Osteoblast (primary cell): ENCODE data around the gene HDDC3. TPM values are rescaled to one million over a fixed set of nuclear protein-coding genes. Genes with fewer than 3 reads are reported as not detected.
A peak's percentile ranks its signal among the peaks of the same experiment; 100 is the strongest.

ENCODE experiments used
- DNase-seq: peaks from one replicate; pipeline ENCODE4 v3.0.0; 2011; ENCODE audit warnings: low spot score, mixed read lengths; ENCODE audit not compliant: insufficient read length; ENCODE audit errors: missing footprints
- H2AFZ ChIP-seq: 2 replicates; pipeline ENCODE4 v1.6.0; 2011; ENCODE audit warnings: mild to moderate bottlenecking, low read length
- H3K27ac ChIP-seq: 2 replicates; pipeline ENCODE4 v1.5.1; 2011; ENCODE audit warnings: mild to moderate bottlenecking, low read depth, low read length, moderate library complexity
- H3K27me3 ChIP-seq: 2 replicates; pipeline ENCODE4 v1.6.0; 2012; ENCODE audit warnings: mild to moderate bottlenecking, control low read depth, inconsistent platforms, low read length, moderate library complexity; ENCODE audit not compliant: insufficient read depth
- H3K36me3 ChIP-seq: 2 replicates; pipeline ENCODE4 v1.5.1; 2011; ENCODE audit warnings: mild to moderate bottlenecking, low read length, control low read depth, moderate library complexity; ENCODE audit not compliant: insufficient read depth
- H3K4me1 ChIP-seq: 2 replicates; pipeline ENCODE4 v1.5.1; 2011; ENCODE audit warnings: mild to moderate bottlenecking, low read length, control low read depth, moderate library complexity; ENCODE audit not compliant: insufficient read depth
- H3K4me2 ChIP-seq: 2 replicates; pipeline ENCODE4 v1.6.0; 2011; ENCODE audit warnings: mild to moderate bottlenecking, low read length; ENCODE audit not compliant: insufficient read depth
- H3K4me3 ChIP-seq: fragments of 200-600 bp; sonication (generic); 3 replicates; pipeline ENCODE4 v1.5.1; 2012; ENCODE audit warnings: mild to moderate bottlenecking, low read length, inconsistent platforms; ENCODE audit not compliant: insufficient read depth
- H3K79me2 ChIP-seq: 2 replicates; pipeline ENCODE4 v1.6.0; 2012; ENCODE audit warnings: mild to moderate bottlenecking, low read length, control low read depth, inconsistent platforms; ENCODE audit not compliant: insufficient read depth
- H3K9me3 ChIP-seq: 2 replicates; pipeline ENCODE4 v1.5.1; 2011; ENCODE audit warnings: low read depth, low read length, control low read depth
- H4K20me1 ChIP-seq: 2 replicates; pipeline ENCODE4 v1.6.0; 2012; ENCODE audit warnings: mild to moderate bottlenecking, low read length, control low read depth; ENCODE audit not compliant: insufficient read depth
- total RNA-seq: library from RNA; depleted of rRNA; stranded (reverse); fragments of >200 nt; gene quantifications from 2 replicates; pipeline ENCODE4 v1.2.3, GENCODE V29; 2012
- TF ChIP-seq, protein P1 (sequence below): IDR thresholded peaks from 2 replicates; pipeline ENCODE4 v1.5.1; 2011; ENCODE audit warnings: mild to moderate bottlenecking, low read depth, low read length, moderate library complexity; ENCODE audit errors: extremely low read depth

The HDDC3 gene
- total RNA-seq, 1 donor: 11.6 TPM

- Histone ChIP-seq H3K4me1 (no peaks in the 10 kb centered on the region), H3K36me3 (peaks cover 33% of the 10 kb centered on the region), H3K79me2 (no peaks in the 10 kb centered on the region), H2AFZ (no peak overlapping the region), H3K27ac (no peak overlapping the region), H3K4me3 (no peak overlapping the region), H4K20me1 (peaks cover 3% of the 10 kb centered on the region), H3K9me3 (no peaks in the 10 kb centered on the region), H3K4me2 (no peak overlapping the region), H3K27me3 (no peaks in the 10 kb centered on the region)
- TF ChIP-seq, protein P1, sequence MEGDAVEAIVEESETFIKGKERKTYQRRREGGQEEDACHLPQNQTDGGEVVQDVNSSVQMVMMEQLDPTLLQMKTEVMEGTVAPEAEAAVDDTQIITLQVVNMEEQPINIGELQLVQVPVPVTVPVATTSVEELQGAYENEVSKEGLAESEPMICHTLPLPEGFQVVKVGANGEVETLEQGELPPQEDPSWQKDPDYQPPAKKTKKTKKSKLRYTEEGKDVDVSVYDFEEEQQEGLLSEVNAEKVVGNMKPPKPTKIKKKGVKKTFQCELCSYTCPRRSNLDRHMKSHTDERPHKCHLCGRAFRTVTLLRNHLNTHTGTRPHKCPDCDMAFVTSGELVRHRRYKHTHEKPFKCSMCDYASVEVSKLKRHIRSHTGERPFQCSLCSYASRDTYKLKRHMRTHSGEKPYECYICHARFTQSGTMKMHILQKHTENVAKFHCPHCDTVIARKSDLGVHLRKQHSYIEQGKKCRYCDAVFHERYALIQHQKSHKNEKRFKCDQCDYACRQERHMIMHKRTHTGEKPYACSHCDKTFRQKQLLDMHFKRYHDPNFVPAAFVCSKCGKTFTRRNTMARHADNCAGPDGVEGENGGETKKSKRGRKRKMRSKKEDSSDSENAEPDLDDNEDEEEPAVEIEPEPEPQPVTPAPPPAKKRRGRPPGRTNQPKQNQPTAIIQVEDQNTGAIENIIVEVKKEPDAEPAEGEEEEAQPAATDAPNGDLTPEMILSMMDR: no peak
- DNase-seq: peak; percentile 62
Observed at GRCh38 chr15:90907051-90907660, 25.2 kb downstream of the HDDC3 start.

DNA sequence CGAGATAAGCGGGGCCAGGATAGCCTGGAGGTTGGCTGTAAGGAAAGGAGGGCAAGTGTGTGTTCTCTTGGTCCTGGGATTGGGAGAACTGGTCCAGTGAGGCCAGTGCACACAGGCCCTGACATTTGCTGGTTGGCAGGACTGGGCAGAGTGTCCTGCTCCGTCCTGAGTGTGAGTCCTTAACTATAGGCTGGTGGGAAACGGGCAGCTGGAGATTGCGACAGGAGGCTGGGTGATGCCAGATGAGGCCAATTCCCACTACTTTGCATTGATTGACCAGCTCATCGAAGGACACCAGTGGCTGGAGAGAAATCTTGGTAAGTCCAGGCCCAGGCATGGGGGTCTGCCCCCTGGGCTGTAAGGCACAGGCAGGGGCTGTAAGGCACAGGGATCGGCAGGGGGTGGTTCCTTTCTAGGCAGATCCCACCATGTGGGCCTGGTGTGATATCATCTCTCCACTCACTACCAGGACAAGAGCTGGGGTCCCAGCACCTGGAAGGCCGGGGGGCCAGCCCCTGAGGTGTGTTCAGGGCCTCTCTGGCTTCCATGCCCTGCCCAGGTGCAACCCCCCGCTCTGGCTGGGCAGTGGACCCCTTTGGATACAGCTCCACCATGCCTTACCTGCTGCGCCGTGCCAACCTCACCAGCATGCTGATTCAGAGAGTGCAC, 26.0 kb downstream of the HDDC3 start:
- Histone ChIP-seq H4K20me1 (peaks cover 3% of the 10 kb centered on the region), H3K79me2 (no peaks in the 10 kb centered on the region), H3K4me2 (no peak overlapping the region), H3K4me3 (no peak overlapping the region), H3K36me3 (peaks cover 26% of the 10 kb centered on the region), H3K4me1 (peaks cover 7% of the 10 kb centered on the region), H2AFZ (no peak overlapping the region), H3K27ac (no peak overlapping the region), H3K27me3 (no peaks in the 10 kb centered on the region), H3K9me3 (no peaks in the 10 kb centered on the region)
- DNase-seq: peak; percentile 78
- TF ChIP-seq, protein P1: no peak

DNA sequence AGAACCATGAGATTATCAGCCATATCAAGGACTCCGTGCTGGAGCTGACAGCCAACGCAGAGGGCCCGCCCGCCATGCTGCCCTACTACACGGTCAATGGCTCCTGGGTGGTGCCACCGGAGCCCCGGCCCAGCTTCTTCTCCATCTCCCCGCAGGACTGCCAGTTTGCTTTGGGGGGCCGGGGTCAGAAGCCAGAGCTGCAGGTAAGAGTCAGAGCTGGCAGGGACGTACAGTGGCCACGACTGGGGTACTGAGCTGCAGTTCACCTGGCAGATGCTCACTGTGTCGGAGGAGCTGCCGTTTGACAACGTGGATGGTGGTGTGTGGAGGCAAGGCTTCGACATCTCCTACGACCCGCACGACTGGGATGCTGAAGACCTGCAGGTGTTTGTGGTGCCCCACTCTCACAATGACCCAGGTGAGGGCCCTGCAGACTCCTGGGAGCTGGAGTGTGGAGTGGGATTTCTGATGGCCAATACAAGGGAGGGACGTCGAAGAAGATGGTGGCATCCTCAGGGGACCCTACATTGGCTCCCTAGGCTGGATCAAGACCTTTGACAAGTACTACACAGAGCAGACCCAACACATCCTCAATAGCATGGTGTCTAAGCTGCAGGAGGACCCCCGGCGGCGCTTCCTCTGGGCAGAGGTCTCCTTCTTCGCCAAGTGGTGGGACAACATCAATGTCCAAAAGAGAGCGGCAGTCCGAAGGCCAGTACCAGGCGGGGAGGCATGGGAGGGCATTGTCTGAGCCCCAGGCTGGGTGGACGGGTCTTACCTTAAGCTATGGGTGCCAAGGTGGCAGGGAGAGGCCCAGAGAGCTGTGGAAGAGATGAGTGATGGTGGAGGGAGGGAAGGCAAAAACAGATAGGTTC, 26.8 kb downstream of the HDDC3 start:
- Histone ChIP-seq H3K79me2 (no peaks in the 10 kb centered on the region), H3K27me3 (no peaks in the 10 kb centered on the region), H3K4me3 (no peak overlapping the region), H3K4me2 (no peak overlapping the region), H3K4me1 (peaks cover 7% of the 10 kb centered on the region), H2AFZ (no peak overlapping the region), H4K20me1 (peaks cover 3% of the 10 kb centered on the region), H3K9me3 (no peaks in the 10 kb centered on the region), H3K27ac (no peak overlapping the region), H3K36me3 (peaks cover 22% of the 10 kb centered on the region)
- TF ChIP-seq, protein P1: no peak
- peak; percentile 77 for DNase-seq

DNA sequence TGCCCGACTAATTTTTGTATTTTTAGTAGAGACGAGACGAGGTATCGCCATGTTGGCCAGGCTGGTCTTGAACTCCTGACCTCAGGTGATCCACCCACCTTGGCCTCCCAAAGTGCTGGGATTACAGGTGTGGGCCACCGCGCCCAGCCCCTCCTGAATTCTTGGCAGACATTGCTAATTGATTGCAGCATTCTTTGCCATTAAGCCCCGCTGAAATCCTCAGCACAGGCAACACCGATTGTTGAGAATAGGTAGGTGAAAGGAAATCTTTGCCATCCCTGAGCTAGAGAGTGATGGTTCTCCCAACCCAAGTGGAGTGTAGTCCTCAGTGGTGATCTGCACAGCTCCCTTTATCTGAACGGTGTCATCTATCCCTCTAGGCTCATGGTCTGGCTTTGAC, 27.6 kb downstream of the HDDC3 start:
- peaks cover 7% of the 10 kb centered on the region for H3K4me1 ChIP-seq
- no peaks in the 10 kb centered on the region for H3K9me3 ChIP-seq
- H3K27me3 ChIP-seq: no peaks in the 10 kb centered on the region
- no peak overlapping the region for H2AFZ ChIP-seq
- H3K4me3 ChIP-seq: no peak overlapping the region
- DNase-seq: peak; percentile 78
- TF ChIP-seq, protein P1: no peak
- no peak overlapping the region for H3K4me2 ChIP-seq
- peaks cover 15% of the 10 kb centered on the region for H3K36me3 ChIP-seq
- H3K27ac ChIP-seq: no peak overlapping the region
- peaks cover 3% of the 10 kb centered on the region for H4K20me1 ChIP-seq
- H3K79me2 ChIP-seq: no peaks in the 10 kb centered on the region
